Adrenal gland (tissue), 12 donors: ENCODE data around the gene AP4M1. TPM values are rescaled to one million over a fixed set of nuclear protein-coding genes. Genes with fewer than 3 reads are reported as not detected.
A peak's percentile ranks its signal among the peaks of the same experiment; 100 is the strongest.

Experiments used
- DNase-seq, 7 donors: peaks; one replicate each; pipeline ENCODE4 v3.0.0-alpha.2; 2019 to 2020
- H3K27ac ChIP-seq, 5 donors: fragments of 200-600 bp; sonication (generic) in 4 of 5; 1 replicate in 3 of 5; 2 replicates in 2 of 5; pipeline versions ENCODE4 v1.5.1 to v1.8.0; 2016 to 2020; ENCODE audit warnings: mild to moderate bottlenecking in 1 of 5
- H3K27me3 ChIP-seq: fragments of 200-600 bp; 2 replicates; pipeline ENCODE4 v1.8.0; 2021
- H3K36me3 ChIP-seq, 2 donors: fragments of 200-600 bp; replicated peaks in 1 of 2; 1 replicate in 1 of 2; 2 replicates in 1 of 2; pipeline versions ENCODE4 v1.5.1 to v1.8.0; 2018 to 2022
- H3K4me1 ChIP-seq, 2 donors: fragments of 200-600 bp; replicated peaks in 1 of 2; 1 replicate in 1 of 2; 2 replicates in 1 of 2; pipeline versions ENCODE4 v1.5.1 to v1.8.0; 2018 to 2021
- H3K4me3 ChIP-seq, 4 donors: fragments of 200-600 bp; sonication (generic) in 3 of 4; one replicate each; pipeline ENCODE4 v1.5.1; 2016 to 2018
- H3K9me3 ChIP-seq, 3 donors: fragments of 200-600 bp; sonication (generic) in 1 of 3; replicated peaks in 1 of 3; 1 replicate in 2 of 3; 2 replicates in 1 of 3; pipeline versions ENCODE4 v1.5.1 to v1.8.0; 2016 to 2021
- POLR2A ChIP-seq, 2 donors: fragments of 450-650 bp; IDR thresholded peaks; one replicate each; pipeline ENCODE4 v1.6.1; 2017; ENCODE audit warnings: antibody characterized with exemption in 2 of 2, mild to moderate bottlenecking in 2 of 2, moderate library complexity in 1 of 2
- WGBS, 4 donors: extraction: QIAGEN DNeasy Blood & Tissue Kit in 2 of 4; methylation state at CpG; one replicate each; pipeline versions ENCODE4 v1.1.5 to v1.1.7; 2013 to 2017; 5-methylcytosine and 5-hydroxymethylcytosine counted together
- intact Hi-C, 2 donors: fragments of 100-400 bp; cut with DNase I; formaldehyde crosslinking; loops; one replicate each; pipeline versions ENCODE4 v1.14.1 to v1.15.0; 2022 to 2023
- polyA plus RNA-seq, 3 donors: library from polyadenylated mRNA; stranded (reverse); fragments of 200-250 nt in 2 of 3; fragments of 350-450 nt in 1 of 3; fragmentation: Illumina TruSeq in 1 of 3; extraction: RNeasy Lipid Tissue Mini Kit (QIAGEN cat#74804) in 1 of 3; gene quantifications; one replicate each; pipeline ENCODE4 v1.2.3, GENCODE V29; 2013 to 2014
- total RNA-seq, 9 donors: library from RNA; depleted of rRNA in 4 of 9; stranded (reverse); fragments of >200 nt in 4 of 9; fragments of 120-200 nt in 1 of 9; fragmentation: NEBNext Ultra II Directional in 1 of 9; extraction: Animal tissue kit (Norgen Biotek cat#: 25700) in 1 of 9; gene quantifications; one replicate each; pipeline versions ENCODE4 v1.1.0 to v1.2.4, GENCODE V29; 2013 to 2023
- TF ChIP-seq, protein P1 (sequence below), 6 experiments: fragments of 450-650 bp in 4 of 6; fragments of 200-600 bp in 2 of 6; sonication (generic) in 1 of 6; IDR thresholded peaks; 1 replicate in 5 of 6; 2 replicates in 1 of 6; pipeline versions ENCODE4 v1.5.1 to v1.8.0; 2016 to 2021; ENCODE audit warnings: antibody characterized with exemption in 6 of 6, mild to moderate bottlenecking in 2 of 6, moderate library complexity in 1 of 6
- donor health status: healthy with polysubstance abuse.
- donor health status: Bipolar disorder and iron deficiency.
- donor health status: DM: yes; HTN: yes; CAD: no.
- donor health status: DM: no; HTN: no; CAD: no.
- donor health status: DM: no; HTN: no; CAD: no.
- donor health status: DM: yes; HTN: yes; CAD: no.

Gene AP4M1
- total and polyA plus RNA-seq, 12 donors: 9.6 to 30.1 (median 16.5) TPM

DNA sequence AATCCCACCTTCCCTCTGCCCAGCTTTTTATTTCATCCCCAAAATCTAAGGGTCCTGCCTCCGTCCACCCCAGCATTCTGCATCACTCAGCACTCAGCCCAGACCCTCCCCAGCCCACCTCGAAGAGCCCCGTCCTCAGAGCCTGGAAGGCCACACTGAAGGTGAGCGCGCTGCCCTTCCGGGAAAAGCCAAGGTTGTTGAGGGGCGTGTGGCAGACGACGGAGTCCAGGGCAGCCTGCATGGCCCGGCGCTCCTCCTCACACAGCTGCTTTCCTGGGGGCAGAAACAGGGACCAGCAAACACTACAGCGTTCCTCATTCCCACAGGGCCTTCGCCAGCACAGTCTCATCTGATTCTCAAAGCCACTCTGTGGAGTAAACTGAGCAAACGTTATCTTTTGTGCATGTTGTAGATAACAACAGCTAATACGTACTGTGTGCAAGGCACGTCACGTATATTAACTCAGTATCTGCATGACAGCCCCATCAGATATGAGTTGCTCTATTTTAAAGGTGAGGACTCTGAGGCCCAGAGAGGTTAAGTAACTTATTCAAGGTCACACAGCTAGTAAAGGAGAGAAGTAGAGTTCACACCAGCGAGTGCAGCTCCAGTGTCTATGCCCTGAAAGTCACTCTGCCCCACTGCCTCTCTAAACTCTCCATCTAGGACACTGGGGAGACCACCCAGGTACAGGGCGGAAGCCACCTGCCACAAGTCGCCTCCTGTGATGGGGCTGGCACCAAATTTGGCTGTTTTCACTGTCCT lies 54.3 kb downstream of the AP4M1 start:
- Histone ChIP-seq H3K27me3 (no peaks in the 10 kb centered on the region), H3K9me3 (no peaks in the 10 kb centered on the region), H3K4me1 (peaks cover 3 to 17% of the 10 kb centered on the region in 2 donors), H3K36me3 (peaks cover 0 to 36% of the 10 kb centered on the region in 2 donors), H3K4me3 (no peak overlapping the region), H3K27ac (no peak overlapping the region)
- WGBS, 4 donors: 79 to 84% (median 83%) methylated on average over 12 to 20 of the region's 20 CpGs
- TF ChIP-seq POLR2A (IDR thresholded peaks at IDR 0.05): no peak
- TF ChIP-seq, protein P1, sequence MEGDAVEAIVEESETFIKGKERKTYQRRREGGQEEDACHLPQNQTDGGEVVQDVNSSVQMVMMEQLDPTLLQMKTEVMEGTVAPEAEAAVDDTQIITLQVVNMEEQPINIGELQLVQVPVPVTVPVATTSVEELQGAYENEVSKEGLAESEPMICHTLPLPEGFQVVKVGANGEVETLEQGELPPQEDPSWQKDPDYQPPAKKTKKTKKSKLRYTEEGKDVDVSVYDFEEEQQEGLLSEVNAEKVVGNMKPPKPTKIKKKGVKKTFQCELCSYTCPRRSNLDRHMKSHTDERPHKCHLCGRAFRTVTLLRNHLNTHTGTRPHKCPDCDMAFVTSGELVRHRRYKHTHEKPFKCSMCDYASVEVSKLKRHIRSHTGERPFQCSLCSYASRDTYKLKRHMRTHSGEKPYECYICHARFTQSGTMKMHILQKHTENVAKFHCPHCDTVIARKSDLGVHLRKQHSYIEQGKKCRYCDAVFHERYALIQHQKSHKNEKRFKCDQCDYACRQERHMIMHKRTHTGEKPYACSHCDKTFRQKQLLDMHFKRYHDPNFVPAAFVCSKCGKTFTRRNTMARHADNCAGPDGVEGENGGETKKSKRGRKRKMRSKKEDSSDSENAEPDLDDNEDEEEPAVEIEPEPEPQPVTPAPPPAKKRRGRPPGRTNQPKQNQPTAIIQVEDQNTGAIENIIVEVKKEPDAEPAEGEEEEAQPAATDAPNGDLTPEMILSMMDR (IDR thresholded peaks at IDR 0.05): no peak
- DNase-seq: no peak
- intact Hi-C loops: loop anchor here in 1 of 2 donors (10.0 kb wide), 1 partner anchor 59 kb away; the partner anchor contains the start of gene PVRIG

DNA sequence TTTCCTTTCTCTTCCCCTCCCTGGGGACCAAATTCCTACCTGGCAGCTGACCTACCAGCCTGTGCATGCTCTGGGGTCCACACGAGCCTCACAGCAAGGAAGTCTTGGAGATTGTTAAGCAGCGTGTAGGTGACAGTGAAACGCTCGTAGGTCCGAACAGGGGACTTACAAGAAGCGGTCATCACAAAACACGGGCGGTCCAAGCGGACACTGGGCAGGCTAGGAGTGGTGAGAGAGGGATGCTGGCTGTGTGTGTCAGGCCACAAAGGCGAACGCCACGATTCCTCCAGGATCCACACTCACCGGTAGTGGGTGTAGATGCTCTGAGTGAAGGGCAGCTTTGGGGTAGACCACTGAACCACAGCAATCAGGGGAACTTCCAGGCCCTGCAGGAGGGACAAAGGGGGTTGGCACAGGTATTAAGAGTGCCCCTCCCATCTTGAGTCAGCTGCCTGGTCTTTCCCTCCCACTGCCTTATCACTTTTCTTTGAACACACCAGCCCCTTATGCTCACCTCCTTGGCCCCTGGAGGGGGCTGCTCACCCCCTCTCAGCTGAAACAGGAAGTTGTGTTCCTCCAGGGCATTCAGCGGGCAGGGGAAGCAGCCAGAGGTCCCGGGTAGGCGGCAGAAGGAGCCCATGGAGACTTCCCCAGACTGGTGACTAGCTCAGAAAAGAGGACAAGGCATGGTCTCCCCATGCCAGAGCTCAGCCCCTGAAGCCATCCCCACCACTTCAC lies 55.1 kb downstream of the AP4M1 start:
- intact Hi-C loops: loop anchor here in 1 of 2 donors (10.0 kb wide), 1 partner anchor 58 kb away; the partner anchor contains the start of gene PVRIG
- Histone ChIP-seq H3K4me1 (peaks cover 3 to 17% of the 10 kb centered on the region in 2 donors), H3K9me3 (no peaks in the 10 kb centered on the region), H3K4me3 (peak overlapping the region in 1 of 4 donors; percentile 83), H3K36me3 (peaks cover 0 to 36% of the 10 kb centered on the region in 2 donors), H3K27me3 (no peaks in the 10 kb centered on the region), H3K27ac (peak overlapping the region in 1 of 5 donors; percentile 90)
- 80 to 82% (median 82%) methylated on average over 15 to 16 of the region's 16 CpGs for WGBS, 4 donors
- DNase-seq: no peak
- no peak for TF ChIP-seq POLR2A (IDR thresholded peaks at IDR 0.05)
- TF ChIP-seq, protein P1 (IDR thresholded peaks at IDR 0.05): no peak

DNA sequence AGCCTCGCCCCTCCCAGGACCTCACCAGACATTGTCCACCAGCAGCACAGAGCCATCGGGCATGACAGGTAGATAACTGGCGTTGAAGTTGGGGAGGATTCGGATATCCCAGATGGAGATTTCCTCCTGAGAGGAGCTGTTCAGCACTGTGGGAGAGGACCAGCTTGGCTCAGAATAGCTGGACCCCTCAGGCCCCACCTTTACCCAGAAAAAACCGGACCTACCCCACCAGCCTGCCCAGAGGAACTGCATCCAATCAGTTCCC lies 55.6 kb downstream of the AP4M1 start:
- Histone ChIP-seq H3K4me3 (peak overlapping the region in 1 of 4 donors; percentile 83), H3K9me3 (no peaks in the 10 kb centered on the region), H3K27me3 (no peaks in the 10 kb centered on the region), H3K27ac (peak overlapping the region in 2 of 5 donors; percentile 79 to 90), H3K4me1 (peaks cover 3 to 17% of the 10 kb centered on the region in 2 donors), H3K36me3 (peaks cover 0 to 36% of the 10 kb centered on the region in 2 donors)
- 70 to 88% (median 79%) methylated on average over 4 to 5 of the region's 5 CpGs for WGBS, 4 donors
- no peak for DNase-seq
- TF ChIP-seq POLR2A (IDR thresholded peaks at IDR 0.05): no peak
- TF ChIP-seq, protein P1 (IDR thresholded peaks at IDR 0.05): no peak
- intact Hi-C loops: loop anchor here in 1 of 2 donors (10.0 kb wide), 1 partner anchor 58 kb away; the partner anchor contains the start of gene PVRIG
